ENCODE measurements around the gene AMACR.

DNA sequence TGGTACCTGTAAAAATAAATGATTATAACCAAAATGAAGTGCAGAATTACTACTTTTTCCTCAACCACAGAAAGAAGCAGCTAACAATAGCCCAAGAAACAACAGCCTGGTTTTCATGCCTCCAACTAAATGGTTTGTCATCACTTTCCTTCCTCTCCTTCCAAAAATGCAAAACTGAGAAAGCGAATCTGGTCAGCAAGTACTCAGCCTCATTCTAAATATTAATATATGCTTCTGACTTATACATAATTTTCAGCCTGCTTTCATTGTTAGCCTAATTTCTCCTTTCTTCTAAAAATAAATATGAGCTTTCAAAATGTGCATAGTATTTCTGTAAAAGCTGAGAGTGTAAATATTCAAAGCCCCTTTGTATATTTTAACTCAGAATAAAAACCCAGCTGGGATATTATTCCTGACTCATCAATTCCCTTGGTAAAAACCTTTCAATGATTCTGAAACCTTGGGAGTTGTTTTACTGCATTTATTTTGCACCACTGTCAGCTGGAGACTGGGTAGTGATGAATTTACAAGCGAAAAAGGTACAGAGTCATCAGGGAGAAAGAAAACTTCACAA lies 50.2 kb downstream of the AMACR start:
- TF ChIP-seq POLR2AphosphoS5 (IDR thresholded peaks at IDR 0.05; ENCODE audit: low read depth, low read length) (no peak), TCF7L2 (IDR thresholded peaks at IDR 0.05; ENCODE audit: low read depth, low read length) (no peak), SIN3A (IDR thresholded peaks at IDR 0.05; ENCODE audit: borderline replicate concordance, insufficient read depth, low read depth, low read length) (no peak)
- TF ChIP-seq, protein P1, sequence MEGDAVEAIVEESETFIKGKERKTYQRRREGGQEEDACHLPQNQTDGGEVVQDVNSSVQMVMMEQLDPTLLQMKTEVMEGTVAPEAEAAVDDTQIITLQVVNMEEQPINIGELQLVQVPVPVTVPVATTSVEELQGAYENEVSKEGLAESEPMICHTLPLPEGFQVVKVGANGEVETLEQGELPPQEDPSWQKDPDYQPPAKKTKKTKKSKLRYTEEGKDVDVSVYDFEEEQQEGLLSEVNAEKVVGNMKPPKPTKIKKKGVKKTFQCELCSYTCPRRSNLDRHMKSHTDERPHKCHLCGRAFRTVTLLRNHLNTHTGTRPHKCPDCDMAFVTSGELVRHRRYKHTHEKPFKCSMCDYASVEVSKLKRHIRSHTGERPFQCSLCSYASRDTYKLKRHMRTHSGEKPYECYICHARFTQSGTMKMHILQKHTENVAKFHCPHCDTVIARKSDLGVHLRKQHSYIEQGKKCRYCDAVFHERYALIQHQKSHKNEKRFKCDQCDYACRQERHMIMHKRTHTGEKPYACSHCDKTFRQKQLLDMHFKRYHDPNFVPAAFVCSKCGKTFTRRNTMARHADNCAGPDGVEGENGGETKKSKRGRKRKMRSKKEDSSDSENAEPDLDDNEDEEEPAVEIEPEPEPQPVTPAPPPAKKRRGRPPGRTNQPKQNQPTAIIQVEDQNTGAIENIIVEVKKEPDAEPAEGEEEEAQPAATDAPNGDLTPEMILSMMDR (IDR thresholded peaks at IDR 0.05): no peak
- TF ChIP-seq, protein P2, sequence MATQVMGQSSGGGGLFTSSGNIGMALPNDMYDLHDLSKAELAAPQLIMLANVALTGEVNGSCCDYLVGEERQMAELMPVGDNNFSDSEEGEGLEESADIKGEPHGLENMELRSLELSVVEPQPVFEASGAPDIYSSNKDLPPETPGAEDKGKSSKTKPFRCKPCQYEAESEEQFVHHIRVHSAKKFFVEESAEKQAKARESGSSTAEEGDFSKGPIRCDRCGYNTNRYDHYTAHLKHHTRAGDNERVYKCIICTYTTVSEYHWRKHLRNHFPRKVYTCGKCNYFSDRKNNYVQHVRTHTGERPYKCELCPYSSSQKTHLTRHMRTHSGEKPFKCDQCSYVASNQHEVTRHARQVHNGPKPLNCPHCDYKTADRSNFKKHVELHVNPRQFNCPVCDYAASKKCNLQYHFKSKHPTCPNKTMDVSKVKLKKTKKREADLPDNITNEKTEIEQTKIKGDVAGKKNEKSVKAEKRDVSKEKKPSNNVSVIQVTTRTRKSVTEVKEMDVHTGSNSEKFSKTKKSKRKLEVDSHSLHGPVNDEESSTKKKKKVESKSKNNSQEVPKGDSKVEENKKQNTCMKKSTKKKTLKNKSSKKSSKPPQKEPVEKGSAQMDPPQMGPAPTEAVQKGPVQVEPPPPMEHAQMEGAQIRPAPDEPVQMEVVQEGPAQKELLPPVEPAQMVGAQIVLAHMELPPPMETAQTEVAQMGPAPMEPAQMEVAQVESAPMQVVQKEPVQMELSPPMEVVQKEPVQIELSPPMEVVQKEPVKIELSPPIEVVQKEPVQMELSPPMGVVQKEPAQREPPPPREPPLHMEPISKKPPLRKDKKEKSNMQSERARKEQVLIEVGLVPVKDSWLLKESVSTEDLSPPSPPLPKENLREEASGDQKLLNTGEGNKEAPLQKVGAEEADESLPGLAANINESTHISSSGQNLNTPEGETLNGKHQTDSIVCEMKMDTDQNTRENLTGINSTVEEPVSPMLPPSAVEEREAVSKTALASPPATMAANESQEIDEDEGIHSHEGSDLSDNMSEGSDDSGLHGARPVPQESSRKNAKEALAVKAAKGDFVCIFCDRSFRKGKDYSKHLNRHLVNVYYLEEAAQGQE (IDR thresholded peaks at IDR 0.05; ENCODE audit: insufficient read depth in 1 of 2, low read depth in 2 of 2, low read length in 1 of 2): no peak

Data from Panc1 (cell line).